ENCODE results near the gene POLRMT.
"Not testable (repeated sequence)": the region's sequence is repeated elsewhere in the genome, so short reads cannot be mapped to it uniquely, and the experiment has no call there.

POLRMT gene

GRCh38 chr19:628168-628567 lies 5.2 kb downstream of the POLRMT start:
- no peak for DNase-seq (ENCODE audit: low read depth in 3 of 3)

- DNase-seq (ENCODE audit: low read depth in 3 of 3), result not testable (repeated sequence)
Observed at GRCh38 chr19:626566-626965, 6.8 kb downstream of the POLRMT start.

- DNase-seq (ENCODE audit: low read depth in 3 of 3), result no peak
Observed at GRCh38 chr19:625257-625656, 8.1 kb downstream of the POLRMT start.

GRCh38 chr19:624433-625109 lies 8.8 kb downstream of the POLRMT start:
- DNase-seq (ENCODE audit: low read depth in 3 of 3), result no peak

- DNase-seq (ENCODE audit: low read depth in 3 of 3), result no peak
Observed at GRCh38 chr19:623974-624373, 9.4 kb downstream of the POLRMT start.

GRCh38 chr19:623175-623916 lies 10.0 kb downstream of the POLRMT start:
- no peak for DNase-seq (ENCODE audit: low read depth in 3 of 3)

- DNase-seq (ENCODE audit: low read depth in 3 of 3), result no peak
Observed at GRCh38 chr19:622666-623065, 10.7 kb downstream of the POLRMT start.

- no peak for DNase-seq (ENCODE audit: low read depth in 3 of 3)
Observed at GRCh38 chr19:621819-622218, 11.5 kb downstream of the POLRMT start.

- DNase-seq (ENCODE audit: low read depth in 3 of 3), result not testable (repeated sequence)
Observed at GRCh38 chr19:621191-621590, 12.1 kb downstream of the POLRMT start.

GRCh38 chr19:620166-620862 lies 13.0 kb downstream of the POLRMT start:
- no peak for DNase-seq (ENCODE audit: low read depth in 3 of 3)

- no peak for DNase-seq (ENCODE audit: low read depth in 3 of 3)
Observed at GRCh38 chr19:619286-620002, 13.9 kb downstream of the POLRMT start.

- no peak for DNase-seq (ENCODE audit: low read depth in 3 of 3)
Observed at GRCh38 chr19:618674-619285, 14.6 kb downstream of the POLRMT start.

GRCh38 chr19:618247-618619 lies 15.1 kb downstream of the POLRMT start:
- DNase-seq (ENCODE audit: low read depth in 3 of 3), result no peak

GRCh38 chr19:617551-618246 lies 15.6 kb downstream of the POLRMT start:
- no peak for DNase-seq (ENCODE audit: low read depth in 3 of 3)

- no peak for DNase-seq (ENCODE audit: low read depth in 3 of 3)
Observed at GRCh38 chr19:616747-617526, 16.4 kb downstream of the POLRMT start.

GRCh38 chr19:616062-616700 lies 17.2 kb downstream of the POLRMT start:
- DNase-seq (ENCODE audit: low read depth in 3 of 3), result no peak

- DNase-seq (ENCODE audit: low read depth in 3 of 3), result no peak
Observed at GRCh38 chr19:615619-616018, 17.7 kb downstream of the POLRMT start.

- DNase-seq (ENCODE audit: low read depth in 3 of 3), result no peak
Observed at GRCh38 chr19:613732-614567, 19.4 kb downstream of the POLRMT start.

GRCh38 chr19:612941-613340 lies 20.4 kb downstream of the POLRMT start:
- no peak for DNase-seq (ENCODE audit: low read depth in 3 of 3)

Data from stimulated activated CD4-positive, alpha-beta T cell treated with anti-CD3 and anti-CD28 coated beads, TNF-alpha, amount 100 ng/mL, for 24 hours (primary cell).